SK-N-SH treated with all-trans-retinoic acid at 6 μM for 48 hours (cell line): ENCODE data around the gene RAB7A.

Experiments used
- ATAC-seq: fragments of 200-7000 bp; cut with Tn5 transposase; 3 replicates; pipeline ENCODE4 v1.9.1; 2020; ENCODE audit warnings: mild to moderate bottlenecking, moderate library complexity
- ARNTL ChIP-seq: fragments of 450-650 bp; formaldehyde crosslinking; IDR thresholded peaks from 2 replicates; pipeline ENCODE4 v1.5.0; 2020; ENCODE audit warnings: low read depth, mild to moderate bottlenecking, moderate library complexity, borderline replicate concordance
- BACH2 ChIP-seq: fragments of 250-450 bp; sonication (Bioruptor Pico); IDR thresholded peaks from 2 replicates; pipeline ENCODE4 v1.9.0; 2021; ENCODE audit warnings: mild to moderate bottlenecking, borderline replicate concordance
- CREB5 ChIP-seq: fragments of 250-450 bp; sonication (Bioruptor Pico); IDR thresholded peaks from 2 replicates; pipeline ENCODE4 v1.5.1; 2020; ENCODE audit warnings: low read depth, mild to moderate bottlenecking, moderate library complexity
- CSDC2 ChIP-seq: fragments of 250-450 bp; sonication (Bioruptor Pico); IDR thresholded peaks from 2 replicates; pipeline ENCODE4 v1.5.0; 2020; ENCODE audit warnings: mild to moderate bottlenecking, moderate library complexity
- CSRNP3 ChIP-seq: fragments of 250-450 bp; sonication (Bioruptor Pico); IDR thresholded peaks from 2 replicates; pipeline ENCODE4 v1.5.1; 2021; ENCODE audit warnings: mild to moderate bottlenecking, moderate library complexity
- ESRRG ChIP-seq: fragments of 250-450 bp; sonication (Bioruptor Pico); IDR thresholded peaks from 2 replicates; pipeline ENCODE4 v1.6.1; 2021; ENCODE audit warnings: mild to moderate bottlenecking
- GLIS3 ChIP-seq: fragments of 250-450 bp; sonication (Bioruptor Pico); IDR thresholded peaks from 2 replicates; pipeline ENCODE4 v1.5.0; 2020; ENCODE audit warnings: mild to moderate bottlenecking, moderate library complexity
- ISL1 ChIP-seq: fragments of 250-450 bp; sonication (Bioruptor Pico); IDR thresholded peaks from 2 replicates; pipeline ENCODE4 v2.1.2; 2022; ENCODE audit warnings: mild to moderate bottlenecking, moderate library complexity
- OSR1 ChIP-seq: fragments of 250-450 bp; sonication (Bioruptor Pico); IDR thresholded peaks from 2 replicates; pipeline ENCODE4 v1.8.0; 2022; ENCODE audit warnings: moderate library complexity, mild to moderate bottlenecking, inconsistent platforms
- PATZ1 ChIP-seq: fragments of 250-450 bp; sonication (Bioruptor Pico); IDR thresholded peaks from 2 replicates; pipeline ENCODE4 v1.8.0; 2020; ENCODE audit warnings: mild to moderate bottlenecking, moderate library complexity, borderline replicate concordance
- POU6F1 ChIP-seq: fragments of 250-450 bp; sonication (Bioruptor Pico); IDR thresholded peaks from 2 replicates; pipeline ENCODE4 v1.8.0; 2021; ENCODE audit warnings: low read depth, mild to moderate bottlenecking, moderate library complexity, borderline replicate concordance
- PPARA ChIP-seq: fragments of 250-450 bp; sonication (Bioruptor Pico); IDR thresholded peaks from 2 replicates; pipeline ENCODE4 v1.5.0; 2020; ENCODE audit warnings: mild to moderate bottlenecking, borderline replicate concordance
- RARB ChIP-seq: fragments of 250-450 bp; sonication (Bioruptor Pico); IDR thresholded peaks from 2 replicates; pipeline ENCODE4 v1.8.0; 2021; ENCODE audit warnings: mild to moderate bottlenecking, moderate library complexity
- SNAI2 ChIP-seq: fragments of 250-450 bp; sonication (Bioruptor Pico); IDR thresholded peaks from 2 replicates; pipeline ENCODE4 v1.5.0; 2020; ENCODE audit warnings: mild to moderate bottlenecking, moderate library complexity
- TCF4 ChIP-seq: fragments of 250-450 bp; sonication (Bioruptor Pico); IDR thresholded peaks from 2 replicates; pipeline ENCODE4 v1.8.0; 2021; ENCODE audit warnings: mild to moderate bottlenecking, moderate library complexity, borderline replicate concordance
- TSHZ2 ChIP-seq: fragments of 250-450 bp; sonication (Bioruptor Pico); IDR thresholded peaks from 2 replicates; pipeline ENCODE4 v1.5.0; 2020; ENCODE audit warnings: mild to moderate bottlenecking, moderate library complexity
- ZC3H10 ChIP-seq: fragments of 250-450 bp; sonication (Bioruptor Pico); IDR thresholded peaks from 2 replicates; pipeline ENCODE4 v1.5.1; 2021; ENCODE audit warnings: mild to moderate bottlenecking, moderate library complexity
- ZFP3 ChIP-seq: fragments of 250-450 bp; sonication (Bioruptor Pico); IDR thresholded peaks from 2 replicates; pipeline ENCODE4 v1.5.0; 2020; ENCODE audit warnings: mild to moderate bottlenecking, moderate library complexity
- ZFP30 ChIP-seq: fragments of 450-650 bp; formaldehyde crosslinking; IDR thresholded peaks from 2 replicates; pipeline ENCODE4 v1.5.0; 2022; ENCODE audit warnings: mild to moderate bottlenecking, moderate library complexity
- ZNF565 ChIP-seq: fragments of 450-650 bp; formaldehyde crosslinking; conservative IDR thresholded peaks from 2 replicates; pipeline ENCODE4 v1.5.0; 2020; ENCODE audit warnings: low read depth, mild to moderate bottlenecking, moderate library complexity

Gene RAB7A

GRCh38 chr3:128735884-128736283 lies 9.9 kb downstream of the RAB7A start:
- no peak for ATAC-seq
- no peak for TF ChIP-seq CSDC2 (CRISPR knock-in tag)
- TF ChIP-seq ZC3H10 = no peak
- TF ChIP-seq PATZ1 (CRISPR knock-in tag) = no peak
- no peak for TF ChIP-seq RARB (CRISPR knock-in tag)

GRCh38 chr3:128736601-128737000 lies 10.6 kb downstream of the RAB7A start:
- TF ChIP-seq RARB (CRISPR knock-in tag) = no peak
- no peak for TF ChIP-seq BACH2 (CRISPR knock-in tag)
- no peak for TF ChIP-seq POU6F1
- no peak for TF ChIP-seq ZFP3 (CRISPR knock-in tag)
- no peak for TF ChIP-seq GLIS3 (CRISPR knock-in tag)
- no peak for TF ChIP-seq ESRRG (CRISPR knock-in tag)
- no peak for TF ChIP-seq ZFP30 (CRISPR knock-in tag)
- TF ChIP-seq PPARA (CRISPR knock-in tag) = no peak
- TF ChIP-seq CSRNP3 = no peak
- TF ChIP-seq TCF4 (CRISPR knock-in tag) = no peak
- no peak for TF ChIP-seq ZNF565 (CRISPR knock-in tag)
- no peak for TF ChIP-seq CSDC2 (CRISPR knock-in tag)
- no peak for TF ChIP-seq TSHZ2
- TF ChIP-seq ZC3H10 = no peak
- TF ChIP-seq CREB5 = no peak
- no peak for TF ChIP-seq OSR1 (CRISPR knock-in tag)
- TF ChIP-seq, all 23 proteins: peak for 0
- peak; percentile 47; the same call in 2 of the 3 replicates for ATAC-seq

GRCh38 chr3:128740621-128741020 lies 14.6 kb downstream of the RAB7A start:
- no peak for ATAC-seq
- no peak for TF ChIP-seq SNAI2
- no peak for TF ChIP-seq BACH2 (CRISPR knock-in tag)
- TF ChIP-seq PPARA (CRISPR knock-in tag) = no peak
- no peak for TF ChIP-seq ESRRG (CRISPR knock-in tag)
- TF ChIP-seq ARNTL (CRISPR knock-in tag) = no peak
- no peak for TF ChIP-seq ZFP3 (CRISPR knock-in tag)
- TF ChIP-seq POU6F1 = no peak
- no peak for TF ChIP-seq OSR1 (CRISPR knock-in tag)
- no peak for TF ChIP-seq CREB5
- no peak for TF ChIP-seq TSHZ2
- no peak for TF ChIP-seq TCF4 (CRISPR knock-in tag)
- no peak for TF ChIP-seq RARB (CRISPR knock-in tag)
- TF ChIP-seq ISL1 (CRISPR knock-in tag) = no peak
- TF ChIP-seq ZC3H10 = no peak
